Activated CD4-positive, alpha-beta T cell treated with anti-CD3 and anti-CD28 coated beads, Interleukin-2, amount 50 U/mL, for 1 hour (primary cell): Measurements from ENCODE around the gene PTPRO.

Experiments used
- DNase-seq: peaks from one replicate; pipeline ENCODE4 v3.0.0-alpha.2; 2020

PTPRO gene

DNA sequence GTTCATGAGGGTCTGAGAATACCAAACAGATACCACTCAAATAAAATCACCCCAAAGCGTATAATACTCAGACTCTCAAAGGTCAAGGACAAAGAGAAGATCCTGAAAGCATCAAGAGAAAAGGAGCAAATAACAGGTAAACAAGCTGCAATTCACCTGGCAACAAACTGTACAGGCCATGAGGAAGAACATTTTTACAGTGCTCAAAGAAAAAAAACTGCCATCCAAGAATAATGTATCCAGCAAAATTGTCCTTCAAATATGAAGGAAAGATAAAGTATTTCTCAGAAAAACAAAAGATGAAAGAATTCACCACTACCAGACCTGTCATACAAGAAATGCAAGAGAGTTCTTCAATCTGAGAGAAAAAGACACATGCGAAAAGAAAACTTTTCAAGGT is 206.4 kb downstream of the PTPRO start:
- DNase-seq = no peak

DNA sequence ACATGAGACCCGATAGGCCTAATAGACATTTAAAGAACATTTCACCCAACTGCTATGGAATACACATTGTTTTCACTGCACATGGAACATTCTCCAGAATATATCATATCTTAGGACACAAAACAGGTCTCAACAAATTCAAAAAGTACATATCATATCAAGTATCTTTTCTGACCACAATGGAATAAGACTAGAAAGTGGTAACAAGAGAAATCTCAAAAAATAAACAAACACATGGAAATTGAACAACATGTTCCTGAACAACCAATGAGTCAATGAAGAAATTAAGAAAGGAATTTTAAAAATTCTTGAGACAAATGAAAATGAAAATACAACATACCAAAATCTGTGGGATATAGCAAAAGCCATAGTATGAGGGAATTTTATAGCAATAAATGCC is 208.1 kb downstream of the PTPRO start:
- no peak for DNase-seq

DNA sequence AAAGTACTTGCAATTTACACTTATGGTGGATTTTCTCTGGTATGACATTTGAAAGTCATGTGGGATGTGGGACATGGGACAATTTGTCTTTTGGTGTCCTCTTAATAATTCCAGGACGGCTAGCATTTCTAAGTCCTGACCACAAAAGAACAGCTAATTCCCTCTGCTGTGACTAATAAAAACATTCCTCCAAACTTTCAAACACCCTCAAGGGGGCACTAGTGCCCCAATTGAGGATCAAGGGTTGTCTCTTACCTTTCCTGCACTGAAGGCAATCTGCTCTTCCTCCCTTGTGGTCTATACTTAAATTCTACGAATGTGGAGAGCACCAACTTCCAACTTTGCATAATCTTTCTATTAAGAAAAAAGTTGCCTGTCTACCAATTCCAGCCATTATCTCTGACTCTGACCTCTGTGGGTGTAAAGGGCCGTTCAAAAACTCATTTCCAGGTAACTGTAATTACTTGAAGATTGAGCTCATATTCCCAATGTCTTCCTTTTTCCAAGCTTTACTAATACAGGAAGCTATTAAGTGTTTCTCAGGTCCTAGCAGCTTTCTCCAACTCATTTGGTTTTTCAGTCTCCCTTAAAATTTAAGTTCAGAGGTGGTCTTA is 210.2 kb downstream of the PTPRO start:
- DNase-seq = peak; percentile 42

DNA sequence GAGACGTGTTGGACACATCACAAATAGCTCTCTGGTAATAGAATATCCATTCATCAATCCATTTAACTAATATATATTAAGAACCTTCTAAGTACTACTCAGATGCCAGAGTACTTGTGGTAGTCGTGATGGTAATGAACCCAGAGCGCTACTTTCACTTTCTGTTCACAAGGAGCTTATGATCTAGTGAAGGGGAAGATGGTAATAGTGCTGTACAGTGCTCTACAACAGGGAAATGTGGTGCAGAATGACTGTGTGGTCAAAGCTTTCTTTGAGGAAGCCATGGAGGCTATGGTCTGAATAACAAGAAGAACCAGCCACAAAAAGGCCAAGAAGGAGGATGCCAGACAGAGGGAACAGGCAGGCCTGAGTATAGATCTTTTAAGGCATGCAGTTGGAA is 212.0 kb downstream of the PTPRO start:
- no peak for DNase-seq

- DNase-seq = no peak
These were observed 212.6 kb downstream of the PTPRO start for GRCh38 chr12:15534874-15535273.

DNA sequence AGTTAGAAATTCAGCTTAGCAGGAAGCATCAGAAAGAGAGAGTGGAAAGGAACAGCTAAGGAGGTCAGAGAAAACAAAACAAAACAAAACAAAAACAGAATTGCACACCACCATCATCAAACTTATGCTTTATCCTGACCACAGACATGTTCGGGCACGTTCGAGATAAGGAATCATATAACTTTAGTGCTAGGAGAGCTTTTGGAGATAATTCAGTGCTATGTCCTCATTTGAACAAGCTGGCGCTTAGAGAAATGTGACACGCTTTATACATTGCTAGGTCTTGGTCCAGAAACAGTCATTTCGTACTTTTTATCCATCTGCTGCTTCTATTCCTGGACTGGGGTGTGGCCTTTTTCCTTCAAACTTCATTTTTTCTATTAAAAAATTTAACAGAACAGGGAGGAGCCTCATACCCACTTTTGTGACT is 213.1 kb downstream of the PTPRO start:
- no peak for DNase-seq

GRCh38 chr12:15536446-15536845 is 214.1 kb downstream of the PTPRO start:
- DNase-seq = no peak

- no peak for DNase-seq
These were observed 216.6 kb downstream of the PTPRO start for GRCh38 chr12:15538881-15539280.

DNA sequence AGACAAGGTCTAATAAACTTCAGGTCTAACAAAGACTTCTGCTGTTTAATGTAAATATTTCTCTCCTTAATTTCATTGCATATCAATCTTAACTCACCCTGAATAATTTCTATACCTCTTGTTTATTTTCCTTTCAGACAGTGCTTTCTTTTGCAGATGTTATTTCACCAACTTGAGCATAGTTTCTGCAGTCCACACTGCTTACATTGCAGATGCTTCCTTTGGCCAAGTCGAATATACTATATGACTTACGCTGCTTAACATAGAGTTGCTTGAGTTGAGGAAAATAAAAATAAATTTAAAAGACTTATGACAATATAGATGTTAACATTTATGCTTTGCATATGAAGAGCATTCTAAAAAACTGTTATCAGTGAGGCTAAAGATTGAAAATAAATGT is 217.7 kb downstream of the PTPRO start:
- no peak for DNase-seq

GRCh38 chr12:15540469-15540872 is 218.2 kb downstream of the PTPRO start:
- no peak for DNase-seq

GRCh38 chr12:15541996-15542631 is 219.8 kb downstream of the PTPRO start:
- DNase-seq = no peak

DNA sequence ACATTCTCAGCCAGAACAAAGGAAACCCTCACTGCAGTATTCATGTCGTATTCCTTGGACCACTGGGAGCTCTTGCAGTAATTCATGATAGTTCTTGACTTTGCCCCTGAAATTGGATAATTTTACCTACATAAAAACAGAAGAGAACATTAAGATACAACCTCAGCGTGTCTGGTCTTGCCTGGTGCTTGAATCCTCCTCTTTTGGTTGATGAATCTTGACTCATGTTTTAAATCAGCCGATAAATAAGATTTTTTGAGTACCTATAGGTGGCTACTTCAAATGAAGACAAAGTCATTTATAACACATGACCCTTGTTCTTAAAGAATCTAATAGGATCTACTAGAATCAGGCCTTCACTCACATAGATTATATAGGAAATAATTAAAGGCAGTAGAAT is 221.0 kb downstream of the PTPRO start:
- DNase-seq = no peak

GRCh38 chr12:15544589-15544988 is 222.3 kb downstream of the PTPRO start:
- no peak for DNase-seq

GRCh38 chr12:15545334-15545733 is 223.0 kb downstream of the PTPRO start:
- DNase-seq = no peak

GRCh38 chr12:15546102-15546701 is 223.9 kb downstream of the PTPRO start:
- DNase-seq = peak; percentile 20

DNA sequence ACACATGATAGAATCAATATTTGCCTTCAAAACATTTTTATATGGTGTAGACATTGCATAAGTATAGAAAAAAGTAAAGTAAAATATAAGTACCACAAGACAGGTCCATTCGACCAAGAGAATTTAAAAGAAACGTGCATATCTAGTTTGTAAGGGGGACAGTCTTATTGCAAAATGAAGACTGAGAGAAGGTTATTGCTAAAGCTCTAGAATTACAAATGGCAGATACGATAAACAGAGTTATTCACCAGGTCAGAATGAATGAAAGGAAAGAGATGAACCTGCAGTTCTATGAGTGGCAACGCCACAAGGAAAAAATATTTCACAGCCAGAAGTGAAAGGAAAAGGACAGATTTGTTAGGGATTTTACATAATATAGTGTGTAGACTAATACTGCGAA is 224.8 kb downstream of the PTPRO start:
- no peak for DNase-seq

DNA sequence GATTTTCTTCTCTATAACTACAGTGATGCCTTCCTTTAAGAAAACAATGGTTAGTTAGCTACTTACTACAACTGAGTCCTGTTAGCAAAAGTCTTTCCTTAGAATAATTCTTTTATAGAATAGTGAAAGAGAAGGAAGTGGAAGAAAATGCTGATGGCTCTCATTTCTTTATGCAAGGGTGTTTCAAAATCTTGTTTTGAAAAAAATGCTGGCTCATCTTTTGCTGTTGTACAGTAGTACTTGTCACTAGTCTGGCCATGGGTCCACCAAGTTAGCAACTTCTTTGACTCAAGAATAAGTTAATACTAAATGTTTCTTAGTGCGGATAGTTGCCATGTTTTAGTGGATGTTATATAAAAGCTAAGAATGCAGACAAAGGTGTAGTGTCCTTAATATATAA is 225.4 kb downstream of the PTPRO start:
- DNase-seq = no peak

GRCh38 chr12:15550793-15551192 is 228.5 kb downstream of the PTPRO start:
- no peak for DNase-seq

GRCh38 chr12:15555446-15555845 is 233.1 kb downstream of the PTPRO start:
- DNase-seq = no peak

GRCh38 chr12:15556411-15557102 is 234.2 kb downstream of the PTPRO start:
- no peak for DNase-seq

- DNase-seq = no peak
These were observed 236.7 kb downstream of the PTPRO start for GRCh38 chr12:15558915-15559528.

- no peak for DNase-seq
These were observed 239.1 kb downstream of the PTPRO start for GRCh38 chr12:15561396-15561795.

GRCh38 chr12:15562263-15562662 is 240.0 kb downstream of the PTPRO start:
- no peak for DNase-seq

- peak; percentile 12 for DNase-seq
These were observed 241.4 kb downstream of the PTPRO start for GRCh38 chr12:15563663-15564062.
